ENCODE data around the gene KIAA0753. TPM values are rescaled to one million over a fixed set of nuclear protein-coding genes. Genes with fewer than 3 reads are reported as not detected.

KIAA0753 gene
- total RNA-seq, 2 experiments from 2014 or later: 20.8 to 21.4 TPM

- CTCF ChIA-PET: no interaction called here
These were observed 100.6 kb downstream of the KIAA0753 start for GRCh38 chr17:6539871-6540270.

GRCh38 chr17:6536566-6537065 lies 103.9 kb downstream of the KIAA0753 start:
- ChIA-PET CTCF (interaction anchor here (0.6 kb wide), 1 partner anchor 607 kb away, joined by 3 read pairs; no protein-coding TSS in a partner anchor), POLR2A (no interaction called here)

More at GRCh38 chr17:6539871-6540270, 100.6 kb downstream of the KIAA0753 start:
- POLR2A ChIA-PET: no interaction called here

GRCh38 chr17:6536053-6536452 lies 104.5 kb downstream of the KIAA0753 start:
- ChIA-PET POLR2A (no interaction called here), CTCF (no interaction called here)

GRCh38 chr17:6534846-6535514 lies 105.5 kb downstream of the KIAA0753 start:
- ChIA-PET POLR2A (no interaction called here), CTCF (no interaction called here)

GRCh38 chr17:6532441-6532885 lies 108.0 kb downstream of the KIAA0753 start:
- ChIA-PET POLR2A (no interaction called here), CTCF (no interaction called here)

GRCh38 chr17:6531575-6531974 lies 108.9 kb downstream of the KIAA0753 start:
- ChIA-PET POLR2A (no interaction called here), CTCF (no interaction called here)

- ChIA-PET POLR2A (no interaction called here), CTCF (interaction anchor here (0.6 kb wide), 1 partner anchor 57 kb away, joined by 4 read pairs; no protein-coding TSS in a partner anchor)
These were observed 110.1 kb downstream of the KIAA0753 start for GRCh38 chr17:6530324-6530920.

GRCh38 chr17:6528557-6528956 lies 112.0 kb downstream of the KIAA0753 start:
- ChIA-PET CTCF (no interaction called here), POLR2A (no interaction called here)

Other genes with a start within 250 kb of the KIAA0753 start
- not detected for gene AIPL1, start 205.6 kb downstream of the KIAA0753 start, total RNA-seq
- 1 to 10 TPM; 2.9 to 3.3 TPM for gene PIMREG, start 196.3 kb downstream of the KIAA0753 start, total RNA-seq
- gene PITPNM3, start 84.2 kb downstream of the KIAA0753 start, total RNA-seq: under 1 TPM; 0.44 to 0.59 TPM
- gene TXNDC17, start 349 bp upstream of the KIAA0753 start, total RNA-seq: 100 to 1,000 TPM; 121 to 126 TPM
- 10 to 100 TPM; 25.2 to 28.5 TPM for gene MED31, start 10.9 kb upstream of the KIAA0753 start, total RNA-seq
- 1 to 10 TPM; 1.5 TPM for gene C17orf100, start 11.1 kb upstream of the KIAA0753 start, total RNA-seq
- not detected for gene SLC13A5, start 72.7 kb upstream of the KIAA0753 start, total RNA-seq
- gene XAF1, start 115.3 kb upstream of the KIAA0753 start, total RNA-seq: 1 to 10 TPM; 2.2 to 2.7 TPM
- gene FBXO39, start 135.5 kb upstream of the KIAA0753 start, total RNA-seq: not detected
- not detected for gene TEKT1, start 191.0 kb upstream of the KIAA0753 start, total RNA-seq